ENCODE data around the gene GRIK5.

The GRIK5 gene

DNA sequence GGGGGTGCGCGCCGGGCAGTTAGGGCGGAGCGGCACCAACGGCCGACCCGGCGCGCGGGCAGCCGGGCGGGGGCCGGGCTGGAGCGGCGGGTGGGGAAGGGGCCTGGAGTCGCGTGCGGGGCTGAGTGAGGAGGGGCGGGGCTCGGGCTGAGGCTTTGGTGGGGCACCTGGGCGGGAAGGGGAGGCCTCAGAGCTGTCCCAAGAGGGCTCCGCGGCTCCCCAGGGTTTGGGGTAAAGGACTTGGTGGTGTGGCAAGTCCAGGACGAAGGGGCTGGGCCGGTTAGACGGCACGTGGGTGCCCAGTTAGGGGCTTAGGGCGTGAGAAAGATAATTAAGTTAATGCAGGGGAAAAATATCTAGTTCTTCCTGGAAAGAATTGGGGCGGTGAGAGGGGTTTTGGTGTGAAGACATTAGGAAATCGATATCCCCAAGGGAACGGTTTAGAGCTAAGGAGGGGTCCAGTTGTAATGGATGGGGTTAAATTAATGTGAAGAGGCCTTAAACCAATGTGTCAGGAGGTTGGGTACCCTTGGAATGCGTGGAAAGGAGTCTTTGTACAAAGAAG is 6.5 kb upstream of the GRIK5 start (continued):
- TF ChIP-seq REST (tag by site-specific recombination; IDR thresholded peaks at IDR 0.05), result 0 out of 2 replicates have a peak, but pooled peaks have one; percentile 26
- TF ChIP-seq TCF7L2 (IDR thresholded peaks at IDR 0.05; ENCODE audit: borderline replicate concordance, low read depth, low read length), result no peak
- peak; percentile 41; the same call in 1 of the 2 replicates for TF ChIP-seq ZNF660 (tag by site-specific recombination; IDR thresholded peaks at IDR 0.05)
- TF ChIP-seq, protein P1, sequence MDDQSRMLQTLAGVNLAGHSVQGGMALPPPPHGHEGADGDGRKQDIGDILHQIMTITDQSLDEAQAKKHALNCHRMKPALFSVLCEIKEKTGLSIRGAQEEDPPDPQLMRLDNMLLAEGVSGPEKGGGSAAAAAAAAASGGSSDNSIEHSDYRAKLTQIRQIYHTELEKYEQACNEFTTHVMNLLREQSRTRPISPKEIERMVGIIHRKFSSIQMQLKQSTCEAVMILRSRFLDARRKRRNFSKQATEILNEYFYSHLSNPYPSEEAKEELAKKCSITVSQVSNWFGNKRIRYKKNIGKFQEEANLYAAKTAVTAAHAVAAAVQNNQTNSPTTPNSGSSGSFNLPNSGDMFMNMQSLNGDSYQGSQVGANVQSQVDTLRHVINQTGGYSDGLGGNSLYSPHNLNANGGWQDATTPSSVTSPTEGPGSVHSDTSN (CRISPR knock-in tag; IDR thresholded peaks at IDR 0.05), result no peak
- no peak for TF ChIP-seq ZNF785 (tag by site-specific recombination; IDR thresholded peaks at IDR 0.05)
- TF ChIP-seq ZXDB (tag by site-specific recombination; IDR thresholded peaks at IDR 0.05), result peak; percentile 17; the same call in 1 of the 2 replicates
- peak; percentile 67; the same call in 1 of the 2 replicates for TF ChIP-seq KLF17 (tag by site-specific recombination; IDR thresholded peaks at IDR 0.05)
- TF ChIP-seq ZNF600 (tag by site-specific recombination; IDR thresholded peaks at IDR 0.05), result 0 out of 2 replicates have a peak, but pooled peaks have one; percentile 37
- TF ChIP-seq ZNF843 (tag by site-specific recombination; IDR thresholded peaks at IDR 0.05), result no peak
- TF ChIP-seq ZNF292 (tag by site-specific recombination; IDR thresholded peaks at IDR 0.05; ENCODE audit: borderline replicate concordance, low read depth), result no peak
- TF ChIP-seq ZNF223 (tag by site-specific recombination; IDR thresholded peaks at IDR 0.05), result no peak
- TF ChIP-seq MYNN (tag by site-specific recombination; IDR thresholded peaks at IDR 0.05; ENCODE audit: borderline replicate concordance), result no peak
- TF ChIP-seq SCRT1 (tag by site-specific recombination; IDR thresholded peaks at IDR 0.05; ENCODE audit: borderline replicate concordance), result no peak
- peak; percentile 62 for TF ChIP-seq ZBTB8A (tag by site-specific recombination; IDR thresholded peaks at IDR 0.05)
- no peak for TF ChIP-seq ZNF777 (tag by site-specific recombination; IDR thresholded peaks at IDR 0.05; ENCODE audit: borderline replicate concordance)
- TF ChIP-seq ZIC2 (tag by site-specific recombination; IDR thresholded peaks at IDR 0.05), result no peak
- no peak for TF ChIP-seq ZNF280C (tag by site-specific recombination; IDR thresholded peaks at IDR 0.05)
- no peak for TF ChIP-seq ZFP69B (tag by site-specific recombination; IDR thresholded peaks at IDR 0.05)
- TF ChIP-seq, protein P2, sequence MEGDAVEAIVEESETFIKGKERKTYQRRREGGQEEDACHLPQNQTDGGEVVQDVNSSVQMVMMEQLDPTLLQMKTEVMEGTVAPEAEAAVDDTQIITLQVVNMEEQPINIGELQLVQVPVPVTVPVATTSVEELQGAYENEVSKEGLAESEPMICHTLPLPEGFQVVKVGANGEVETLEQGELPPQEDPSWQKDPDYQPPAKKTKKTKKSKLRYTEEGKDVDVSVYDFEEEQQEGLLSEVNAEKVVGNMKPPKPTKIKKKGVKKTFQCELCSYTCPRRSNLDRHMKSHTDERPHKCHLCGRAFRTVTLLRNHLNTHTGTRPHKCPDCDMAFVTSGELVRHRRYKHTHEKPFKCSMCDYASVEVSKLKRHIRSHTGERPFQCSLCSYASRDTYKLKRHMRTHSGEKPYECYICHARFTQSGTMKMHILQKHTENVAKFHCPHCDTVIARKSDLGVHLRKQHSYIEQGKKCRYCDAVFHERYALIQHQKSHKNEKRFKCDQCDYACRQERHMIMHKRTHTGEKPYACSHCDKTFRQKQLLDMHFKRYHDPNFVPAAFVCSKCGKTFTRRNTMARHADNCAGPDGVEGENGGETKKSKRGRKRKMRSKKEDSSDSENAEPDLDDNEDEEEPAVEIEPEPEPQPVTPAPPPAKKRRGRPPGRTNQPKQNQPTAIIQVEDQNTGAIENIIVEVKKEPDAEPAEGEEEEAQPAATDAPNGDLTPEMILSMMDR (tag by site-specific recombination; IDR thresholded peaks at IDR 0.05), result no peak
- peak; percentile 86 for TF ChIP-seq KLF1 (tag by site-specific recombination; IDR thresholded peaks at IDR 0.05)
- no peak for TF ChIP-seq FEZF1 (tag by site-specific recombination; IDR thresholded peaks at IDR 0.05)
